ENCODE results near the gene C4orf50.
"Not testable (repeated sequence)": the region's sequence is repeated elsewhere in the genome, so short reads cannot be mapped to it uniquely, and the experiment has no call there.

Gene C4orf50

GRCh38 chr4:6012200-6012599 is 6.0 kb downstream of the C4orf50 start:
- DNase-seq: no peak

- no peak for DNase-seq
Measured at GRCh38 chr4:6011686-6012085, 6.5 kb downstream of the C4orf50 start.

- DNase-seq: no peak
Measured at GRCh38 chr4:6011271-6011671, 7.0 kb downstream of the C4orf50 start.

- DNase-seq: no peak
Measured at GRCh38 chr4:6010789-6011188, 7.4 kb downstream of the C4orf50 start.

GRCh38 chr4:6009452-6009851 is 8.8 kb downstream of the C4orf50 start:
- no peak for DNase-seq

- no peak for DNase-seq
Measured at GRCh38 chr4:6008766-6009385, 9.4 kb downstream of the C4orf50 start.

GRCh38 chr4:6008092-6008551 is 10.1 kb downstream of the C4orf50 start:
- DNase-seq: no peak

GRCh38 chr4:6005175-6005574 is 13.1 kb downstream of the C4orf50 start:
- no peak for DNase-seq

GRCh38 chr4:6003485-6003884 is 14.7 kb downstream of the C4orf50 start:
- not testable (repeated sequence) for DNase-seq

GRCh38 chr4:6002926-6003325 is 15.3 kb downstream of the C4orf50 start:
- no peak for DNase-seq

GRCh38 chr4:6002492-6002833 is 15.8 kb downstream of the C4orf50 start:
- DNase-seq: no peak

GRCh38 chr4:6001680-6002491 is 16.3 kb downstream of the C4orf50 start:
- no peak for DNase-seq

GRCh38 chr4:5999830-6000365 is 18.3 kb downstream of the C4orf50 start:
- no peak for DNase-seq

GRCh38 chr4:5999356-5999755 is 18.9 kb downstream of the C4orf50 start:
- no peak for DNase-seq

GRCh38 chr4:5998333-5998936 is 19.8 kb downstream of the C4orf50 start:
- DNase-seq: peak; percentile 73

GRCh38 chr4:5996641-5997040 is 21.6 kb downstream of the C4orf50 start:
- DNase-seq: no peak

GRCh38 chr4:5995901-5996623 is 22.2 kb downstream of the C4orf50 start:
- no peak for DNase-seq

GRCh38 chr4:5993876-5994811 is 24.1 kb downstream of the C4orf50 start:
- no peak for DNase-seq

- DNase-seq: not testable (repeated sequence)
Measured at GRCh38 chr4:5993346-5993745, 24.9 kb downstream of the C4orf50 start.

GRCh38 chr4:5992828-5993321 is 25.4 kb downstream of the C4orf50 start:
- no peak for DNase-seq

GRCh38 chr4:5992171-5992827 is 25.9 kb downstream of the C4orf50 start:
- no peak for DNase-seq

Measured in 8988T (cell line).